K562 (cell line): Measurements from ENCODE around the gene C6orf62. TPM values are rescaled to one million over a fixed set of nuclear protein-coding genes. Genes with fewer than 3 reads are reported as not detected.

Source experiments
- AFF4 ChIP-seq: sonication (generic); formaldehyde crosslinking; IDR thresholded peaks from 2 replicates; pipeline ENCODE4 v1.8.0; 2023; ENCODE audit warnings: mild to moderate bottlenecking, missing genetic modification reagents
- BRD9 ChIP-seq: fragments of 450-650 bp; IDR thresholded peaks from 2 replicates; pipeline ENCODE4 v1.6.1; 2018; ENCODE audit warnings: low read depth; ENCODE audit not compliant: partially characterized antibody
- CHCHD3 ChIP-seq: fragments of 250-450 bp; sonication (Bioruptor Pico); IDR thresholded peaks from 2 replicates; pipeline ENCODE4 v2.1.2; 2022; ENCODE audit warnings: mild to moderate bottlenecking
- CSDE1 ChIP-seq, 2 experiments: fragments of 450-650 bp; IDR thresholded peaks; 2 replicates each; pipeline ENCODE4 v1.6.1; 2016; ENCODE audit warnings: mild to moderate bottlenecking in 1 of 2
- ETS1 ChIP-seq: conservative IDR thresholded peaks from 2 replicates; pipeline ENCODE4 v1.6.1; 2011; ENCODE audit warnings: low read depth, mild to moderate bottlenecking, low read length; ENCODE audit not compliant: control insufficient read depth
- FUS ChIP-seq: fragments of 200-400 bp; formaldehyde crosslinking; optimal IDR thresholded peaks from 2 replicates; pipeline ENCODE3; 2017; ENCODE audit warnings: low read depth, low read length
- GABPB1 ChIP-seq: sonication (generic); formaldehyde crosslinking; IDR thresholded peaks from 2 replicates; pipeline ENCODE4 v1.8.0; 2022; ENCODE audit warnings: mild to moderate bottlenecking, missing genetic modification reagents
- HDAC1 ChIP-seq, 2 experiments: fragments of 450-650 bp; IDR thresholded peaks; 2 replicates each; pipeline ENCODE4 v1.6.1; 2016 to 2017; ENCODE audit warnings: inconsistent platforms in 1 of 2, mild to moderate bottlenecking in 1 of 2, moderate library complexity in 1 of 2
- HDAC8 ChIP-seq: fragments of 450-650 bp; IDR thresholded peaks from 2 replicates; pipeline ENCODE4 v1.6.1; 2016; ENCODE audit warnings: mild to moderate bottlenecking, missing genetic modification characterization, moderate library complexity, missing compliant biosample characterization
- KAT2B ChIP-seq: IDR thresholded peaks from one replicate; pipeline ENCODE4 v1.6.1; 2012; ENCODE audit warnings: low read depth, mild to moderate bottlenecking, control low read depth, inconsistent platforms, low read length, moderate library complexity
- KLF16 ChIP-seq: IDR thresholded peaks from 2 replicates; pipeline ENCODE4 v1.6.1; 2016; ENCODE audit warnings: antibody characterized with exemption
- MIER1 ChIP-seq: fragments of 450-650 bp; IDR thresholded peaks from 2 replicates; pipeline ENCODE4 v1.6.1; 2016; ENCODE audit warnings: antibody characterized with exemption, mild to moderate bottlenecking, low read depth
- PHTF2 ChIP-seq: fragments of 250-450 bp; sonication (Bioruptor Pico); IDR thresholded peaks from 2 replicates; pipeline ENCODE4 v1.5.0; 2021; ENCODE audit warnings: mild to moderate bottlenecking
- RBM17 ChIP-seq: fragments of 200-400 bp; formaldehyde crosslinking; IDR thresholded peaks from 2 replicates; pipeline ENCODE4 v1.6.1; 2017; ENCODE audit warnings: low read depth, mild to moderate bottlenecking, low read length, borderline replicate concordance
- RBM34 ChIP-seq: fragments of 200-400 bp; formaldehyde crosslinking; IDR thresholded peaks from 2 replicates; pipeline ENCODE4 v1.6.1; 2018; ENCODE audit warnings: low read length, borderline replicate concordance; ENCODE audit not compliant: insufficient read depth
- SRSF7 ChIP-seq: fragments of 200-400 bp; formaldehyde crosslinking; optimal IDR thresholded peaks from 2 replicates; pipeline ENCODE3; 2017; ENCODE audit warnings: mild to moderate bottlenecking, low read depth, low read length
- ZNF133 ChIP-seq: fragments of 250-450 bp; sonication (Bioruptor Pico); IDR thresholded peaks from 2 replicates; pipeline ENCODE4 v1.4.0; 2020; ENCODE audit warnings: mild to moderate bottlenecking
- ZNF232 ChIP-seq: sonication (generic); formaldehyde crosslinking; IDR thresholded peaks from 2 replicates; pipeline ENCODE4 v1.8.0; 2022; ENCODE audit warnings: mild to moderate bottlenecking, missing genetic modification reagents
- ZNF778 ChIP-seq: fragments of 450-650 bp; formaldehyde crosslinking; IDR thresholded peaks from 2 replicates; pipeline ENCODE4 v1.4.0; 2020; ENCODE audit warnings: mild to moderate bottlenecking, moderate library complexity
- polyA plus RNA-seq, 8 experiments: library from polyadenylated mRNA; depleted of rRNA in 4 of 8; stranded (reverse) in 5 of 8; unstranded in 3 of 8; fragments of >200 nt; fragmentation: Nextera tagmentation in 2 of 8; fragmentation: Illumina TruSeq in 1 of 8; extraction: Ambion mirVana in 2 of 8; extraction: Trizol in 1 of 8; gene quantifications; 2 replicates each; pipeline versions ENCODE4 v1.2.1 to v1.2.3, GENCODE V29; 2011 to 2014; ENCODE audit warnings: inconsistent platforms in 1 of 8, missing spikeins in 1 of 8
- total RNA-seq, 7 experiments: library from RNA; depleted of rRNA in 6 of 7; stranded (reverse); fragments of >200 nt in 6 of 7; fragmentation: Illumina TruSeq in 2 of 7; extraction: Trizol in 2 of 7; gene quantifications; 2 replicates each; pipeline versions ENCODE4 v1.2.1 to v1.2.3, GENCODE V29; 2011 to 2021; ENCODE audit warnings: low replicate concordance in 1 of 7
- TF ChIP-seq, protein P1 (sequence below), 2 experiments: fragments of 450-650 bp; conservative IDR thresholded peaks; 2 replicates each; pipeline ENCODE4 v1.6.1; 2017; ENCODE audit warnings: mild to moderate bottlenecking in 2 of 2, moderate library complexity in 2 of 2
- TF ChIP-seq, protein P2 (sequence below): sonication (generic); formaldehyde crosslinking; IDR thresholded peaks from 2 replicates; pipeline ENCODE4 v1.8.1; 2023; ENCODE audit warnings: mild to moderate bottlenecking, missing genetic modification reagents, moderate library complexity

Gene C6orf62
- total and polyA plus RNA-seq, 9 of the 15 experiments (the other 6 are each of a cell fraction or from before 2014, with no cell fraction given): 48.5 to 579 (median 111) TPM

DNA sequence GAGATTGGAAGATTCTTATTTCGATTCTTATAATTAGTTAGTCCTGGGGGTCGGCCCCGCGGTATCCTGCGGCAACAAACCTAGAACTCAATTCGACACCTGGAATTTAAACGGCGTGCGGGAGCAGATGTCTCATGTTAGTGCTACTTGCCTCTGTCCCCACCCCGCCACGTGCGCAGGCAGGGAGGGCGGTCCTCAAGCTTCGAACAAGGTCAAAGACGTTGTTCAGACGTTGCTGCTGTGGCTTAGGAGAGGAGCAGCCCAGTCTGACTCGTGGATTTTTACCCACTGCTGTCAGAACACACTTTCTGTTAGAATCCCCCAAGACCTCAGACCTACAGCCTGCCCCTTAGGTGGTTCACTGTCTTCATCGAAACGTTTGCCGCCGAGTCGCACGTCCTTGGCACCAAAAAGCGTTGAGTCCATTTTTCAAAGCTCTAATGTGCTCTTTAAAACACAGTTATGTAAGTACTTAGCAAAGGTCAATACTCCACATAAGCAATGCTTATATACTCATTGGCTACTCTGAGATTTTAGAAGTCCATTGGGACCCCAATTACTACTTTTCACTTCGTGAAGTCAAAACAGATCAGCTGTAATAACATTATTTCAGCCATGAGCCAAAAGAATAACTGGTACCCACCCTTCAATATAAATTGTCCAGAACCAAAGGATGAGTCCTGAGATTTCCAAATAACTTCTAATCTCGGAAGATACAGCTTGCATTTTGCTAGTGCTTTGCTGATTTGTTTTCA is 2.7 kb upstream of the C6orf62 start (continued):
- TF ChIP-seq, protein P1, sequence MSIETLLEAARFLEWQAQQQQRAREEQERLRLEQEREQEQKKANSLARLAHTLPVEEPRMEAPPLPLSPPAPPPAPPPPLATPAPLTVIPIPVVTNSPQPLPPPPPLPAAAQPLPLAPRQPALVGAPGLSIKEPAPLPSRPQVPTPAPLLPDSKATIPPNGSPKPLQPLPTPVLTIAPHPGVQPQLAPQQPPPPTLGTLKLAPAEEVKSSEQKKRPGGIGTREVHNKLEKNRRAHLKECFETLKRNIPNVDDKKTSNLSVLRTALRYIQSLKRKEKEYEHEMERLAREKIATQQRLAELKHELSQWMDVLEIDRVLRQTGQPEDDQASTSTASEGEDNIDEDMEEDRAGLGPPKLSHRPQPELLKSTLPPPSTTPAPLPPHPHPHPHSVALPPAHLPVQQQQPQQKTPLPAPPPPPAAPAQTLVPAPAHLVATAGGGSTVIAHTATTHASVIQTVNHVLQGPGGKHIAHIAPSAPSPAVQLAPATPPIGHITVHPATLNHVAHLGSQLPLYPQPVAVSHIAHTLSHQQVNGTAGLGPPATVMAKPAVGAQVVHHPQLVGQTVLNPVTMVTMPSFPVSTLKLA (conservative IDR thresholded peaks at IDR 0.05): peak; percentile 99
- no peak for TF ChIP-seq RBM17
- no peak for TF ChIP-seq KLF16
- no peak for TF ChIP-seq KAT2B
- no peak for TF ChIP-seq RBM34
- no peak for TF ChIP-seq FUS
- TF ChIP-seq SRSF7: no peak
- peak; percentile 4; the same call in 1 of the 2 replicates for TF ChIP-seq AFF4
- peak in 1 of 2 experiments; percentile 90; a peak in 3 of 4 replicates for TF ChIP-seq HDAC1 (IDR thresholded peaks at IDR 0.05)
- TF ChIP-seq HDAC8 (tag): peak; percentile 91
- TF ChIP-seq CSDE1 (IDR thresholded peaks at IDR 0.05): peak in 1 of 2 experiments; percentile 60; a peak in 1 of 4 replicates
- 0 out of 2 replicates have a peak, but pooled peaks have one; percentile 47 for TF ChIP-seq PHTF2 (CRISPR knock-in tag)
- no peak for TF ChIP-seq CHCHD3 (CRISPR knock-in tag)
- no peak for TF ChIP-seq ZNF133 (CRISPR knock-in tag)
- TF ChIP-seq ETS1: peak; percentile 64; the same call in 1 of the 2 replicates
- peak; percentile 60; the same call in 1 of the 2 replicates for TF ChIP-seq GABPB1 (CRISPR knock-in tag)
- no peak for TF ChIP-seq ZNF778 (CRISPR knock-in tag)
- 0 out of 2 replicates have a peak, but pooled peaks have one; percentile 69 for TF ChIP-seq MIER1
- TF ChIP-seq BRD9: peak; percentile 93
- TF ChIP-seq ZNF232 (CRISPR knock-in tag): peak; percentile 98
- TF ChIP-seq, protein P2, sequence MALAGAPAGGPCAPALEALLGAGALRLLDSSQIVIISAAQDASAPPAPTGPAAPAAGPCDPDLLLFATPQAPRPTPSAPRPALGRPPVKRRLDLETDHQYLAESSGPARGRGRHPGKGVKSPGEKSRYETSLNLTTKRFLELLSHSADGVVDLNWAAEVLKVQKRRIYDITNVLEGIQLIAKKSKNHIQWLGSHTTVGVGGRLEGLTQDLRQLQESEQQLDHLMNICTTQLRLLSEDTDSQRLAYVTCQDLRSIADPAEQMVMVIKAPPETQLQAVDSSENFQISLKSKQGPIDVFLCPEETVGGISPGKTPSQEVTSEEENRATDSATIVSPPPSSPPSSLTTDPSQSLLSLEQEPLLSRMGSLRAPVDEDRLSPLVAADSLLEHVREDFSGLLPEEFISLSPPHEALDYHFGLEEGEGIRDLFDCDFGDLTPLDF (CRISPR knock-in tag): peak; percentile 90; the same call in 1 of the 2 replicates
